Stromal cell of bone marrow (primary cell): ENCODE results near the gene PARD3.
A peak's percentile ranks its signal among the peaks of the same experiment; 100 is the strongest.
"Not testable (repeated sequence)": the region's sequence is repeated elsewhere in the genome, so short reads cannot be mapped to it uniquely, and the experiment has no call there.

ENCODE experiments used
- DNase-seq: peaks from one replicate; pipeline ENCODE4 v3.0.0-alpha.2; 2012; ENCODE audit warnings: low read depth

Gene PARD3

GRCh38 chr10:34098821-34099567 lies 716.1 kb downstream of the PARD3 start:
- no peak for DNase-seq

DNA sequence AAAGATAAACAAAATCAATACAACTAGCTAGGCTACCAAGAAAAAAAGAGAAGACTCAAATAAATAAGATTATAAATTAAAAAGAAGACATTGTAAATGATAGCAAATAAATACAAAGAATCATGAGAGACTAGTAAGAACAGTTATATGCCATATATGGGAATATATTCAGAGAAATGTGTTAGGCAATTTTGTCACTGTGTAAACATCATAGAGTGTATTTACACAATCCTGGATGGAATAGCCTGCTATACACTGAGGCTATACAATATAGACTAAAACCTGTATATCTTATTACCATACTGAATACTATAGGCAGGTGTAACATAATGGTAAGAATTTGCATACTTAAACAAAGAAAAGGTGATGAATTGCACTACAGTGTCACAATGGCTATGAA lies 717.4 kb downstream of the PARD3 start:
- no peak for DNase-seq

DNA sequence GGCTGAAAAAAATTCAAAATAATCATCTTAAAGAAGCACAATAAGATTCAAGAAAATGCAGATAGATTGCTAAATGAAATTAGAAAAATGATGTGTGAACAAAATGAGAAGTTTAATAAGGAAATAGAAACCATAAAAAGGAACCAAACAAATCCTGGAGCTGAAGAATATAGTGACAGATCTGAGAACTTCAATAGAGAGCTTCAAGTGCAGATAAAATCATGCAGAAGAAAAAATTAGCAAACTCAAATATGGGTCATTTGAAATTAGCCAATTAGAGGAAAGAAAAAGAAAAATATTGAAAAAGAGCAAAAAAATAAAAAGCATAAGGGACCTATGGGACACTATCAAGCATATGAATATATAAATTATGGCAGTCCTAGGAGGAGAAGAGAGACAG lies 720.1 kb downstream of the PARD3 start:
- DNase-seq = no peak

DNA sequence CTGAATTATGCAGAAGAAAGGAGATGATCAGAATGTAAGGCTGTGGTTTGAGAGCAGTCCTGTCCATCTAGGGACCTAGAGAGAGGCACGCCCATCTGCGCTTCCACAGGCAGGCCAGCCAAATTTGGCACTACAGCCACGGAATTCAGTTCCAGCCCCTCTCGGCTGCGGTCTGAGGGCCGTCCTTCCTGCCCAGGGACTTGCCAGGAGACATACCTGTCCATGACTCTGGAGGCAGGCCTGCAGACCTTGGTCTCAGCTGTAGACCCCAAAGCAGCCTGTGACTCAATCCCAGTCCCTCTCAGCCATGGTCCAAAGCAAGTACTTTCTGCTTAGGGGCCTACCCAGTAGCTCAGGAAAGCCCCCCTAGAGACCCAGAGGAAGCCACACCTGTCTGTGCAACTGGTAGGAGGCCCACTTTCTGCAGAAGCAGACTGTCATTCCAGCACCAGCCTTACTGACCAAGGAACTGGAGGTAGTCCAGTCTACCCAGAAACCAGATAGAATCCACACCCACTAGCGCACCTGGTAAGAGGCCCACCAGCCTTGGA lies 720.9 kb downstream of the PARD3 start:
- DNase-seq = no peak

- no peak for DNase-seq
These were observed 722.2 kb downstream of the PARD3 start for GRCh38 chr10:34092891-34093290.

DNA sequence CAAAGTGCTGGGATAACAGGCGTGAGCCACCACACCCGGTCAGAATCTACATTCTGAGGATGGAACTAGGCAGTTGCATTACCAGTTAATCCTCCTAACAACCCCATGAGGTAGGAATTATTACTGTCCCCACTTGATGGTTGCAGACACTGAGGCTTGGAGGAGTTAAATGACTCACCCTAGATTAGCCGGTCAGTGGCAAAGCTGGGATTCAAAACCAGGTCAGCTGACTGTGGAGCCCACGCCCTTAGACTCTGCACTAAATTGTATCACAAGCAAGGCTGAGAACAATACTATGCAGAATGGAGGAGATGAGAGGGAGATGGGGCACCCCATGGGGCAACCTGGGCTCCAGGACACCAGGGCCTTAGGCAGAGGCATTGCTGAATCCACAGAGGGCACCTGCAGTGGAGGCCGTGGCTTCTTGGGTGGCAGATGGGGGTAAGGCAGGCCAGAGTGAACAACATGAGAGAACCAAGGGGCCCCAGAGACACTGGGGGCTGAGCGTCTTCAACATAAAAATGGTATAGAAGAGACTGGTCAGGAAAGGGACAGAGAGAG lies 723.4 kb downstream of the PARD3 start:
- no peak for DNase-seq

- DNase-seq = no peak
These were observed 725.8 kb downstream of the PARD3 start for GRCh38 chr10:34089253-34089652.

DNA sequence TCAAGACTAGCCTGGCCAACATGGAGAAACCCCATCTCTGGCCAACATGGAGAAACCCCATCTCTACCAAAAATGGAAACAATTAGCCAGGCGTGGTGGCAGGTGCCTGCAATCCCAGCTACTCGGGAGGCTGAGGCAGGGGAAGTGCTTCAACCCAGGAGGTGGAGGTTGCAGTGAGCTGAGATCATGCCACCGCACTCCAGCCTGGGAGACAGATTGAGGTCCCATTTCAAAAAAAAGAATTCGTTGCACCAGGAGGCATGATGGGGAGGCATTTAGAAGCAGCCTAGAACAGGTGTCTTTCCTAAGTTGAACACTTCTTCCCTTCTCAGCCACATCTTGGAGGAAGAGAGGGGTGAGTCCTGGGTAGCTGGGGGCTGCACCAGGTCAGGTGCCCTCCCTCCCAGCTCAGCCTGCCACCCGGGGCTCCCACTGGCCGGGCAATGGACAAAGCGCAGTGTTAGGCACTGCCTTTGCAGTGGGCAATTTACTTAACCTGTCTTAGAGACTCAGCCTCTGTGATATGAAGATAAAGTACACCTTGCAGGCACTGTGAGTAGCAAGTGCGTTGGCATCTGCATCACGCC lies 726.8 kb downstream of the PARD3 start:
- DNase-seq = no peak

- no peak for DNase-seq
These were observed 728.0 kb downstream of the PARD3 start for GRCh38 chr10:34087095-34087418.

DNA sequence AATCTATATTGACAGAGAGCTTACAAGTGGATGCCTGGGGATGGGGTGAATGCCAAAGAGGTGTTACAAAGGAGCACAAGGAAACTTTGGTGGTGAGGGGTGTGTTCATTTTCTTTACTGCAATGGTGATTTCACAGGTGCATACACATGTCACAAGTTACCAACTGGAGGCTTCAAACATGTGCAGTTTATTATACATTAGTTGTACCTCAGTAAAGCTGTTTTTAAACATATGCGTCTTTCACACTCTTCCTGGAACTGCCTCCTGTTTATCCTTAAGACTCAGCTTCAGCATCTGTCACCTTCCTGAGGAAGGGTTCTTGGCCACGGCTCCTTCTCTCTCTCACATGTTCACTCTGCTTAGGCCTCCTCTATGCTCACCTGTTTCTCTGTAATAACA lies 731.5 kb downstream of the PARD3 start:
- no peak for DNase-seq

- DNase-seq = no peak
These were observed 733.1 kb downstream of the PARD3 start for GRCh38 chr10:34081948-34082347.

DNA sequence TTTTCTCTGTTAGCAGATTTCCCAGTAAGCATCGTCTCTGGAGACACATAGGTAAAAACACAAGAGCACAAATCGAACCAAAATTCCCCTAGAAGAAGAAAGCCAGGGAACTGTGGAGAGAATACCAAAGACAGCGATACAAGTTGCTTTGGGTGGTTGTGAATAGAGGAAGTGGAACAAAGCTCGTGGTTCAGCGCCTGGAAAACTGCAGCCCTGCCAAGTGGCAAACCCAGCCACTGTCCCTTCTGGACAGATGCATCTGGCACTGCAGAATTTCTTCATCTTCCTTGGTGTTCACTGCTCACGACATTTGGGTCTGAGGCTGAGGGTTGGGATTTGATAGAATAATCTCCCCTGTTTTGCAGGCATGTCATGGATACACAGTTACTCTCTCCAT lies 733.8 kb downstream of the PARD3 start:
- DNase-seq = no peak

GRCh38 chr10:34080485-34081346 lies 734.4 kb downstream of the PARD3 start:
- no peak for DNase-seq

- no peak for DNase-seq
These were observed 735.2 kb downstream of the PARD3 start for GRCh38 chr10:34079702-34080484.

- peak; percentile 76 for DNase-seq
These were observed 736.2 kb downstream of the PARD3 start for GRCh38 chr10:34078745-34079470.

GRCh38 chr10:34078017-34078744 lies 736.9 kb downstream of the PARD3 start:
- no peak for DNase-seq

GRCh38 chr10:34076443-34076842 lies 738.7 kb downstream of the PARD3 start:
- DNase-seq = no peak

- no peak for DNase-seq
These were observed 739.7 kb downstream of the PARD3 start for GRCh38 chr10:34075254-34075926.

- DNase-seq = no peak
These were observed 741.0 kb downstream of the PARD3 start for GRCh38 chr10:34074051-34074450.

DNA sequence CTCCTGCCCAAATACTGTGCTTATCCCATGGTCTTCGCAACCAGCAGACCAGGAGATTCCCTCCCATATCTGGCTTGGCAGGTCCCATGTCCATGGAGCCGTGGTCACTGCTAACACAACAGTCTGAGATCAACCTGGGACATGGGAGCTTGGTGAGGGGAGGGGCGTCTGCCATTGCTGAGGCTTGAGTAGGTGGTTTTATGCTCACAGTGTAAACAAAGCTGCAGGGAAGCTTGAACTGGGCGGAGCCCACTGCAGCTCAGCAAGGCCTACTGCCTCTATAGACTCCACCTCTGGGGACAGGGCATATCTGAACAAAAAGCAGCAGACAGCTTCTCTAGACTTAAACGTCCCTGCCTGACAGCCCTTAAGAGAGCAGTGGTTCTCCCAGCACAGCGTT lies 747.4 kb downstream of the PARD3 start:
- DNase-seq = not testable (repeated sequence)
